Measurements from ENCODE around the gene MPLKIP.
"Not testable (repeated sequence)": the region's sequence is repeated elsewhere in the genome, so short reads cannot be mapped to it uniquely, and the experiment has no call there.

The MPLKIP gene

DNA sequence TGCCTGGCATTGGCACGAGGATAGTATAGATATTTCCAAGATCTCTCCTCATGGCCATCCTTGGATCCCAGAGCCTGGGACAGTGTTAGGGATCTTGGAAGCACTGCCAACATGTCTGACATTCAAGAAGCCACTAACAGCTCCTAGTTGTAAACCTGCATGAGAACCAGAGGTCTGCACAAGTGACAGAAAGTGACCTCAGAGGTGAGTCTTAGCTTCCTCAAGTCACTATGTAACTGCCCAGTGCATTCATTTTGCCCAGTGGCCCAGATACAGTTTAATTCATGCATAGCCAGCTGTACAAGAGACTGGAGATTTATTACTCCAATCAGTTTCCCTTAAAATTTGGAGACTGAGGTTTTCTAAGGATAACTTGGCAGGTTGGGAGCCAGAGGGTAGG lies 17.1 kb upstream of the MPLKIP start:
- no peak for TF ChIP-seq EZH2 (IDR thresholded peaks at IDR 0.05; ENCODE audit: borderline replicate concordance, low read depth, low read length, severe bottlenecking)
- TF ChIP-seq, protein P1, sequence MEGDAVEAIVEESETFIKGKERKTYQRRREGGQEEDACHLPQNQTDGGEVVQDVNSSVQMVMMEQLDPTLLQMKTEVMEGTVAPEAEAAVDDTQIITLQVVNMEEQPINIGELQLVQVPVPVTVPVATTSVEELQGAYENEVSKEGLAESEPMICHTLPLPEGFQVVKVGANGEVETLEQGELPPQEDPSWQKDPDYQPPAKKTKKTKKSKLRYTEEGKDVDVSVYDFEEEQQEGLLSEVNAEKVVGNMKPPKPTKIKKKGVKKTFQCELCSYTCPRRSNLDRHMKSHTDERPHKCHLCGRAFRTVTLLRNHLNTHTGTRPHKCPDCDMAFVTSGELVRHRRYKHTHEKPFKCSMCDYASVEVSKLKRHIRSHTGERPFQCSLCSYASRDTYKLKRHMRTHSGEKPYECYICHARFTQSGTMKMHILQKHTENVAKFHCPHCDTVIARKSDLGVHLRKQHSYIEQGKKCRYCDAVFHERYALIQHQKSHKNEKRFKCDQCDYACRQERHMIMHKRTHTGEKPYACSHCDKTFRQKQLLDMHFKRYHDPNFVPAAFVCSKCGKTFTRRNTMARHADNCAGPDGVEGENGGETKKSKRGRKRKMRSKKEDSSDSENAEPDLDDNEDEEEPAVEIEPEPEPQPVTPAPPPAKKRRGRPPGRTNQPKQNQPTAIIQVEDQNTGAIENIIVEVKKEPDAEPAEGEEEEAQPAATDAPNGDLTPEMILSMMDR (IDR thresholded peaks at IDR 0.05; ENCODE audit: borderline replicate concordance, extremely low read depth, low read length, poor library complexity, severe bottlenecking) = no peak
- no peak overlapping the region for H3K9ac ChIP-seq (ENCODE audit: low read depth, low read length)
- H4K20me1 ChIP-seq (ENCODE audit: insufficient read depth, low read length) = no peaks in the 10 kb centered on the region
- no peak overlapping the region for H2AFZ ChIP-seq (ENCODE audit: low read depth, low read length)
- no peaks in the 10 kb centered on the region for H3K4me1 ChIP-seq (ENCODE audit: insufficient read depth, low read length)
- H3K9me3 ChIP-seq (ENCODE audit: insufficient read depth, low read length, severe bottlenecking) = no peaks in the 10 kb centered on the region
- no peaks in the 10 kb centered on the region for H3K36me3 ChIP-seq (ENCODE audit: insufficient read depth, low read length)
- no peak overlapping the region for H3K27ac ChIP-seq (ENCODE audit: low read length)
- H3K79me2 ChIP-seq (ENCODE audit: insufficient read depth, low read length) = no peaks in the 10 kb centered on the region
- H3K4me2 ChIP-seq (ENCODE audit: insufficient read depth, low read length) = no peak overlapping the region
- no peak for DNase-seq
- no peaks in the 10 kb centered on the region for H3K27me3 ChIP-seq (ENCODE audit: insufficient read depth, low read length, poor library complexity)
- no peak for ATAC-seq (ENCODE audit: insufficient read depth, low read depth)
- no peak overlapping the region for H3K4me3 ChIP-seq (ENCODE audit: low read depth in 1 of 2, low read length in 2 of 2)

DNA sequence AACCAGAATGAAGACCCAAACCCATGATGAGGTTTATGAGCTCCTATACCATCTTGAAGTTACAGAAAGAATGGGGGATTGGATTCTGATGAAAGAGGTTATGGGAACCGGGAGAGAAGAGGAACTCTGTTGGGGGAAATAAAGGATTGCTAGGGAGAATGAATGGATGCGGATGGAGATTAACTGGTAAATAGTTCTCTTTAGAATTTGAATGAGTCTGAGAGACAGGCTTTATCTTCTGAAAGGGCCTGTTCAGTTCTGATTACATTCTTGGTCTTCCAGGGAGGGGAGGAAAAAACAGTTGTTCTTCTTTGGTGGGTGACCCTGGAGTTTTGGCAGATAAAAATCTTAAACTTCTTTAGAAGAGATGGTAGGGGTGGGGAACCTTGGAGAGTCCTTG lies 14.2 kb upstream of the MPLKIP start:
- Histone ChIP-seq H3K4me2 (ENCODE audit: insufficient read depth, low read length) (no peak overlapping the region), H3K36me3 (ENCODE audit: insufficient read depth, low read length) (no peaks in the 10 kb centered on the region), H3K27me3 (ENCODE audit: insufficient read depth, low read length, poor library complexity) (no peaks in the 10 kb centered on the region), H3K27ac (ENCODE audit: low read length) (no peak overlapping the region), H3K4me3 (ENCODE audit: low read depth in 1 of 2, low read length in 2 of 2) (no peak overlapping the region), H3K9me3 (ENCODE audit: insufficient read depth, low read length, severe bottlenecking) (no peaks in the 10 kb centered on the region), H3K9ac (ENCODE audit: low read depth, low read length) (no peak overlapping the region), H3K79me2 (ENCODE audit: insufficient read depth, low read length) (no peaks in the 10 kb centered on the region), H4K20me1 (ENCODE audit: insufficient read depth, low read length) (no peaks in the 10 kb centered on the region), H3K4me1 (ENCODE audit: insufficient read depth, low read length) (no peaks in the 10 kb centered on the region), H2AFZ (ENCODE audit: low read depth, low read length) (no peak overlapping the region)
- no peak for ATAC-seq (ENCODE audit: insufficient read depth, low read depth)
- TF ChIP-seq, protein P1 (IDR thresholded peaks at IDR 0.05; ENCODE audit: borderline replicate concordance, extremely low read depth, low read length, poor library complexity, severe bottlenecking) = no peak
- no peak for TF ChIP-seq EZH2 (IDR thresholded peaks at IDR 0.05; ENCODE audit: borderline replicate concordance, low read depth, low read length, severe bottlenecking)
- no peak for DNase-seq

DNA sequence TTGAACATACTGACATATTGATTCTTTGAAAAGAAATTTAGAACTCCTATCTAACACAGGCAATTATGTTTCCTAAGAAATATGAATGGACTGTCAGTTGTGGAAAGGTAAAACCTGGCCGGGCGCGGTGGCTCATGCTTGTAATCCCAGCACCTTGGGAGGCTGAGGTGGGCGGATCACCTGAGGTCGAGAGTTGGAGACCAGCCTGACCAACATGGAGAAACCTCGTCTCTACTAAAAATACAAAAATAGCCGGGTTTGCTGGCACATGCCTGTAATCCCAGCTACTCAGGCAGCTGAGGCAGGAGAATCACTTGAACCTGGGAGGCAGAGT lies 13.8 kb upstream of the MPLKIP start:
- not testable (repeated sequence) for H3K4me2 ChIP-seq (ENCODE audit: insufficient read depth, low read length); H2AFZ ChIP-seq (ENCODE audit: low read depth, low read length); DNase-seq; H3K9me3 ChIP-seq (ENCODE audit: insufficient read depth, low read length, severe bottlenecking); H3K27ac ChIP-seq (ENCODE audit: low read length); H3K79me2 ChIP-seq (ENCODE audit: insufficient read depth, low read length); H3K9ac ChIP-seq (ENCODE audit: low read depth, low read length); H3K4me1 ChIP-seq (ENCODE audit: insufficient read depth, low read length); ATAC-seq (ENCODE audit: insufficient read depth, low read depth); H4K20me1 ChIP-seq (ENCODE audit: insufficient read depth, low read length); H3K27me3 ChIP-seq (ENCODE audit: insufficient read depth, low read length, poor library complexity); H3K36me3 ChIP-seq (ENCODE audit: insufficient read depth, low read length); H3K4me3 ChIP-seq (ENCODE audit: low read depth in 1 of 2, low read length in 2 of 2)

DNA sequence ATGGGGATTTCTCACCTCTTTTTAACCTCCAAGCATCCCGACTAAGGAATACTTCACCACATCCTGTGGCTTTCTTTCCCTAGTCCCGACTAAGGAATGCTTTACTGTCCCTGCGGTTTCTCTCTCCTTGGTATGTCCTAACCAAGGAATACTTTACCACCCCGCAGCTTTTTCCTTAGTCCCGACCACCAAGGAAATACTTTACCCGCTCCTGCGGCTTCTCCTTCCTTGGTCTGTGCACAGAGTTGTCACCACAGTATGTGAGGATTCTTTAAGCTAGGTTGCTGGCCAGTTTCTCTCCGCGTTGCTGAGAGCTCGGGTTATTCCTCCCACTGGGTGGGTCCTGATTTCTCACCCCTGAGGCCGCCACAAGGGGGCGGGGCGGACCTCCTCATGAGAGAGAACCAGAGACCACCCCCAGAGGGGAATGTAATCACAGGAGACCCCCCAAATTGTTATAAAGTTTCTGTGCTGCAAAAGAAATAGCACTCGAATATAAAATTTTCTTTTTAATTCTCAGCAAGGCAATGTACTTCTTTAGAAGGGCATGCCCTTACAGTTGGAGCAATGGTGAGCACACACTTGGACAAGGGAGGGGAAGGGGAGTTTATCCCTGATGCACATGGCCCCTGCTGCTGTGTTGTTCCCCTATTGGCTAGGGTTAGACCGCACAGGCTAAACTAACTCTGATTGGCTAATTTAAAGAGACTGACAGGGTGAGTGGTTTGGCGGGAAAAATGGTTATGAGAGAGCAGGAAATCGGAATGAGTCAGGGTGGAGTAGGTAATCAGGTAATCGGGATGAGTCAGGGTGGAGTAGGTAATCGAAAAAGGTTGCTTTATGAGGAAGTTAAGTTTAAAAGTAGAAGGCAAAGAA lies 13.2 kb upstream of the MPLKIP start:
- Histone ChIP-seq H2AFZ (ENCODE audit: low read depth, low read length) (no peak overlapping the region), H3K79me2 (ENCODE audit: insufficient read depth, low read length) (no peaks in the 10 kb centered on the region), H3K36me3 (ENCODE audit: insufficient read depth, low read length) (no peaks in the 10 kb centered on the region), H4K20me1 (ENCODE audit: insufficient read depth, low read length) (no peaks in the 10 kb centered on the region), H3K9ac (ENCODE audit: low read depth, low read length) (no peak overlapping the region), H3K9me3 (ENCODE audit: insufficient read depth, low read length, severe bottlenecking) (no peaks in the 10 kb centered on the region), H3K4me2 (ENCODE audit: insufficient read depth, low read length) (no peak overlapping the region), H3K4me3 (ENCODE audit: low read depth in 1 of 2, low read length in 2 of 2) (no peak overlapping the region), H3K27ac (ENCODE audit: low read length) (no peak overlapping the region), H3K4me1 (ENCODE audit: insufficient read depth, low read length) (no peaks in the 10 kb centered on the region), H3K27me3 (ENCODE audit: insufficient read depth, low read length, poor library complexity) (no peaks in the 10 kb centered on the region)
- DNase-seq (no peak), ATAC-seq (ENCODE audit: insufficient read depth, low read depth) (no peak)
- TF ChIP-seq, protein P1 (IDR thresholded peaks at IDR 0.05; ENCODE audit: borderline replicate concordance, extremely low read depth, low read length, poor library complexity, severe bottlenecking) = peak; percentile 14
- TF ChIP-seq EZH2 (IDR thresholded peaks at IDR 0.05; ENCODE audit: borderline replicate concordance, low read depth, low read length, severe bottlenecking) = no peak

DNA sequence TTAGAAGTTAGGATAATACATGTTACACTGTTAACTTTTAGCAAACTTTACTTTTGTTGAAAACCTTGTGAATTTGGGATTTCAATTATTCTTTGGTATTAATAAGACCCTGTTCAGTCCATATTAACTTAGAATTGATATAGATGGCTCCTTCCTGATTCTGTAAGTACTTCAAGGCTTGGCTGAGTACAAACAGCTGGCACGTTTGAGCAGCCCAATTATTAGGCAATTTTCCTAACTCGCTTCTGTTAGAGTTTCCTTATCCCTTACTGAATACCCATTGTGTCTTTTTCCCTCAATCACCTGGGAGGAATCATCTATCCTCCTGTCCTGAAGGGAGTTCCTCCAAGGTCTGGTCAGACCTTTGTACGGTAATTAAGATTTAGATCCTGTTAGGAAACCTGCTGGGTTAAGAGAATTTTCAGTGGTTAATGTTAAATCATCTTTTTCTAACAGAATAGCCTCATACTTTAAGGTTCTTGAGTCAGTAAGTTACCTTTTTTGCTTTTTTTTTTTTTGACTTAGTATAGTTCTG lies 11.2 kb upstream of the MPLKIP start:
- not testable (repeated sequence) for H3K36me3 ChIP-seq (ENCODE audit: insufficient read depth, low read length); H3K27ac ChIP-seq (ENCODE audit: low read length); H3K4me1 ChIP-seq (ENCODE audit: insufficient read depth, low read length); DNase-seq; H3K4me2 ChIP-seq (ENCODE audit: insufficient read depth, low read length); H3K9ac ChIP-seq (ENCODE audit: low read depth, low read length); H3K79me2 ChIP-seq (ENCODE audit: insufficient read depth, low read length); H3K9me3 ChIP-seq (ENCODE audit: insufficient read depth, low read length, severe bottlenecking); H3K4me3 ChIP-seq (ENCODE audit: low read depth in 1 of 2, low read length in 2 of 2); H4K20me1 ChIP-seq (ENCODE audit: insufficient read depth, low read length); H2AFZ ChIP-seq (ENCODE audit: low read depth, low read length); ATAC-seq (ENCODE audit: insufficient read depth, low read depth); H3K27me3 ChIP-seq (ENCODE audit: insufficient read depth, low read length, poor library complexity)

DNA sequence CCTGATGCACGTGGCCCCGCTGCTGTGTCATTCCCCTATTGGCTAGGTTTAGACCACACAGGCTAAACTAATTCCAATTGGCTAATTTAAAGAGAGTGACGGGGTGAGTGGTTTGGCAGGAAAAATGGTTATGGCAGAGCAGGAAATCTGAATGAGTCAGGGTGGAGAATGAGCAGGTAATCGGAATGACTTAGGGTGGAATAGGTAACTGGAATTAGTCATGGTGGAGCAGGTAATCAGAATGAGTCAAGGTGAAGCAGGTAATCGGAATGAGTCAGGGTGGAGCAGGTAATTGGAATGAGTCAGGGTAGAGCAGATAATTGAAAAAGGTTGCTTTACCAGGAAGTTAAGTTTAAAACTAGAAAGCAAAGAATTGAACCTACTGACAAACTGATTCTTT lies 7.5 kb upstream of the MPLKIP start:
- H3K27ac ChIP-seq (ENCODE audit: low read length); H3K4me1 ChIP-seq (ENCODE audit: insufficient read depth, low read length); H3K79me2 ChIP-seq (ENCODE audit: insufficient read depth, low read length); H3K4me3 ChIP-seq (ENCODE audit: low read depth in 1 of 2, low read length in 2 of 2); H3K9me3 ChIP-seq (ENCODE audit: insufficient read depth, low read length, severe bottlenecking); DNase-seq; H3K9ac ChIP-seq (ENCODE audit: low read depth, low read length); H2AFZ ChIP-seq (ENCODE audit: low read depth, low read length); H4K20me1 ChIP-seq (ENCODE audit: insufficient read depth, low read length); H3K4me2 ChIP-seq (ENCODE audit: insufficient read depth, low read length); H3K27me3 ChIP-seq (ENCODE audit: insufficient read depth, low read length, poor library complexity); H3K36me3 ChIP-seq (ENCODE audit: insufficient read depth, low read length); ATAC-seq (ENCODE audit: insufficient read depth, low read depth): not testable (repeated sequence)

All from DND-41 (cell line).